SK-N-MC (cell line): ENCODE results near the gene PREB.

Source experiments
- EZH2 ChIP-seq: fragments of 200-600 bp; sonication (generic); IDR thresholded peaks from one replicate; pipeline ENCODE4 v1.6.1; 2017; ENCODE audit warnings: antibody characterized with exemption
- POLR2AphosphoS5 ChIP-seq: IDR thresholded peaks from 2 replicates; pipeline ENCODE4 v1.6.1; 2012; ENCODE audit warnings: mild to moderate bottlenecking, low read depth, low read length, borderline replicate concordance

- TF ChIP-seq EZH2, result no peak
- TF ChIP-seq POLR2AphosphoS5, result no peak
These were observed 493 bp upstream of the PREB start for GRCh38 chr2:27134781-27135477.
